HG02885 (cell line): ENCODE data around the gene EXOC4.
"Not testable (repeated sequence)": the region's sequence is repeated elsewhere in the genome, so short reads cannot be mapped to it uniquely, and the experiment has no call there.

Source experiments
- ATAC-seq: cut with Tn5 transposase; IDR thresholded peaks from one replicate; pipeline ENCODE4 v1.9.1; 2021; ENCODE audit warnings: mild to moderate bottlenecking; ENCODE audit not compliant: unreplicated experiment, poor library complexity

Gene EXOC4

GRCh38 chr7:133275008-133275407, 22.1 kb downstream of the EXOC4 start:
- no peak for ATAC-seq

GRCh38 chr7:133275446-133276095, 22.7 kb downstream of the EXOC4 start:
- no peak for ATAC-seq

- not testable (repeated sequence) for ATAC-seq
Observed at GRCh38 chr7:133278975-133279374, 26.1 kb downstream of the EXOC4 start.

- ATAC-seq: no peak
Observed at GRCh38 chr7:133282094-133282493, 29.2 kb downstream of the EXOC4 start.

GRCh38 chr7:133284092-133284491, 31.2 kb downstream of the EXOC4 start:
- no peak for ATAC-seq

- ATAC-seq: no peak
Observed at GRCh38 chr7:133288970-133289369, 36.1 kb downstream of the EXOC4 start.

- no peak for ATAC-seq
Observed at GRCh38 chr7:133290041-133290440, 37.2 kb downstream of the EXOC4 start.

GRCh38 chr7:133290676-133291333, 37.9 kb downstream of the EXOC4 start:
- ATAC-seq: no peak

- ATAC-seq: no peak
Observed at GRCh38 chr7:133292631-133293030, 39.8 kb downstream of the EXOC4 start.

- ATAC-seq: no peak
Observed at GRCh38 chr7:133293384-133294160, 40.7 kb downstream of the EXOC4 start.

- no peak for ATAC-seq
Observed at GRCh38 chr7:133294234-133294633, 41.4 kb downstream of the EXOC4 start.

- ATAC-seq: no peak
Observed at GRCh38 chr7:133295484-133295883, 42.6 kb downstream of the EXOC4 start.

- no peak for ATAC-seq
Observed at GRCh38 chr7:133297093-133297492, 44.2 kb downstream of the EXOC4 start.

GRCh38 chr7:133298080-133298479, 45.2 kb downstream of the EXOC4 start:
- ATAC-seq: no peak

GRCh38 chr7:133299676-133300075, 46.8 kb downstream of the EXOC4 start:
- ATAC-seq: no peak

- no peak for ATAC-seq
Observed at GRCh38 chr7:133300088-133300487, 47.2 kb downstream of the EXOC4 start.

GRCh38 chr7:133300811-133301210, 47.9 kb downstream of the EXOC4 start:
- no peak for ATAC-seq

- no peak for ATAC-seq
Observed at GRCh38 chr7:133301444-133301843, 48.6 kb downstream of the EXOC4 start.

GRCh38 chr7:133303372-133303771, 50.5 kb downstream of the EXOC4 start:
- ATAC-seq: no peak

- ATAC-seq: no peak
Observed at GRCh38 chr7:133303931-133304330, 51.1 kb downstream of the EXOC4 start.

GRCh38 chr7:133309333-133309732, 56.5 kb downstream of the EXOC4 start:
- no peak for ATAC-seq
